Heart left ventricle (tissue), 13 donors: ENCODE data around the gene MYCL.

Experiments
- POLR2A ChIP-seq, 2 donors: fragments of 450-650 bp; IDR thresholded peaks; one replicate each; pipeline ENCODE4 v1.6.1; 2017; ENCODE audit warnings: antibody characterized with exemption in 2 of 2, mild to moderate bottlenecking in 2 of 2, moderate library complexity in 2 of 2
- TF ChIP-seq, protein P1 (sequence below), 12 donors: fragments of 200-600 bp; sonication (generic) in 4 of 12; IDR thresholded peaks; one replicate each; pipeline versions ENCODE4 v1.5.0 to v1.8.0; 2018 to 2022; ENCODE audit warnings: antibody characterized with exemption in 12 of 12, mild to moderate bottlenecking in 5 of 12
- donor health status: ischemic (EF 13 %, LVEDD 7.1; RV severe dilation, severe dysfunction).
- donor health status: DM: no; HTN: yes; CAD: no.
- donor health status: DM: no; HTN: no; CAD: no.
- donor health status: ischemic (EF 25% LVEDD 6.9; RV normal size, moderate dysfunction).
- donor health status: ischemic (EF 25% LVEDD 5.7; RV mildly dilated, moderate dysfunction).
- donor health status: ischemic (EF 35%, LVEDD 5.7; RV mildly dilated, moderate dysfunction).
- donor health status: nonischemic (EF 11% LVEDD 7.7; RV severe dilation, severe dysfunction).
- donor health status: DM: yes; HTN: yes; CAD: no.
- donor health status: PGD.
- donor health status: ischemic (EF 29% LVEDD 5.4; RV normal size, mild dysfunction).
- donor health status: nonischemic (EF 23%, LVEDD 6.1; RV moderate dilation, normal function).

DNA sequence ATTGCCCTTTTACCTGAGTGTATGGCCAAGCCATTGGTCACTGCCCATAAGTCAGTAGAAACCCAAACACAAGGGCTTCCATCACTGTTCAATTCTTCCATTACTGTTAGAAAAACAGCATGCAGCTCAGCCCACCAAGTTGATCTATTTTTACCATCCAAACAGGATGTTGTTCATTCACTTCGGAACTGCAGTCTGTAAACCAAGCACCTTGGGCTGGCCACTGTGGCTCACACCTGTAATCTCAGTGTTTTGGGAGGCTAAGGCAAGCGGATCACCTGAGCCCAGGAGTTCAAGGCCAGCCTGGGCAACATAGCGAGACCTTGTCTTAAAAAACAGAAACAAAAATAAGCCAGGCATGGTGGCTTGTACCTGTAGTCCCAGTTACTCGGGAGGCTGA is 44.5 kb upstream of the MYCL start:
- TF ChIP-seq, protein P1, sequence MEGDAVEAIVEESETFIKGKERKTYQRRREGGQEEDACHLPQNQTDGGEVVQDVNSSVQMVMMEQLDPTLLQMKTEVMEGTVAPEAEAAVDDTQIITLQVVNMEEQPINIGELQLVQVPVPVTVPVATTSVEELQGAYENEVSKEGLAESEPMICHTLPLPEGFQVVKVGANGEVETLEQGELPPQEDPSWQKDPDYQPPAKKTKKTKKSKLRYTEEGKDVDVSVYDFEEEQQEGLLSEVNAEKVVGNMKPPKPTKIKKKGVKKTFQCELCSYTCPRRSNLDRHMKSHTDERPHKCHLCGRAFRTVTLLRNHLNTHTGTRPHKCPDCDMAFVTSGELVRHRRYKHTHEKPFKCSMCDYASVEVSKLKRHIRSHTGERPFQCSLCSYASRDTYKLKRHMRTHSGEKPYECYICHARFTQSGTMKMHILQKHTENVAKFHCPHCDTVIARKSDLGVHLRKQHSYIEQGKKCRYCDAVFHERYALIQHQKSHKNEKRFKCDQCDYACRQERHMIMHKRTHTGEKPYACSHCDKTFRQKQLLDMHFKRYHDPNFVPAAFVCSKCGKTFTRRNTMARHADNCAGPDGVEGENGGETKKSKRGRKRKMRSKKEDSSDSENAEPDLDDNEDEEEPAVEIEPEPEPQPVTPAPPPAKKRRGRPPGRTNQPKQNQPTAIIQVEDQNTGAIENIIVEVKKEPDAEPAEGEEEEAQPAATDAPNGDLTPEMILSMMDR (IDR thresholded peaks at IDR 0.05) = no peak
- TF ChIP-seq POLR2A (IDR thresholded peaks at IDR 0.05) = no peak
